Measurements from ENCODE around the gene GREB1L.

Gene GREB1L

GRCh38 chr18:21383031-21383430 lies 141.0 kb downstream of the GREB1L start:
- DNase-seq: no peak

GRCh38 chr18:21386523-21387240 lies 144.7 kb downstream of the GREB1L start:
- no peak for DNase-seq

GRCh38 chr18:21387886-21388285 lies 145.9 kb downstream of the GREB1L start:
- no peak for DNase-seq

GRCh38 chr18:21389283-21389682 lies 147.3 kb downstream of the GREB1L start:
- no peak for DNase-seq

GRCh38 chr18:21389903-21390302 lies 147.9 kb downstream of the GREB1L start:
- DNase-seq: no peak

GRCh38 chr18:21391074-21391673 lies 149.1 kb downstream of the GREB1L start:
- DNase-seq: no peak

GRCh38 chr18:21393986-21394385 lies 152.0 kb downstream of the GREB1L start:
- DNase-seq: no peak

GRCh38 chr18:21398121-21398520 lies 156.1 kb downstream of the GREB1L start:
- no peak for DNase-seq

- no peak for DNase-seq
Measured at GRCh38 chr18:21402272-21402671, 160.2 kb downstream of the GREB1L start.

- no peak for DNase-seq
Measured at GRCh38 chr18:21404426-21404825, 162.4 kb downstream of the GREB1L start.

- no peak for DNase-seq
Measured at GRCh38 chr18:21406116-21406515, 164.1 kb downstream of the GREB1L start.

GRCh38 chr18:21408681-21409080 lies 166.6 kb downstream of the GREB1L start:
- DNase-seq: no peak

- DNase-seq: no peak
Measured at GRCh38 chr18:21433436-21433835, 191.4 kb downstream of the GREB1L start.

GRCh38 chr18:21439431-21439846 lies 197.4 kb downstream of the GREB1L start:
- DNase-seq: no peak

GRCh38 chr18:21441670-21442069 lies 199.6 kb downstream of the GREB1L start:
- DNase-seq: no peak

GRCh38 chr18:21443776-21444464 lies 201.9 kb downstream of the GREB1L start:
- DNase-seq: no peak

- DNase-seq: no peak
Measured at GRCh38 chr18:21444465-21445212, 202.6 kb downstream of the GREB1L start.

GRCh38 chr18:21448299-21448698 lies 206.3 kb downstream of the GREB1L start:
- no peak for DNase-seq

GRCh38 chr18:21449367-21450290 lies 207.6 kb downstream of the GREB1L start:
- no peak for DNase-seq

- DNase-seq: no peak
Measured at GRCh38 chr18:21450503-21450902, 208.5 kb downstream of the GREB1L start.

- DNase-seq: no peak
Measured at GRCh38 chr18:21450913-21451312, 208.9 kb downstream of the GREB1L start.

- no peak for DNase-seq
Measured at GRCh38 chr18:21451851-21452250, 209.8 kb downstream of the GREB1L start.

Data from activated effector memory CD4-positive, alpha-beta T cell treated with Interleukin-2 at 50 U/mL for 16 hours (primary cell).